GM21515 (cell line): ENCODE results near the gene RASGRP4.
"Not testable (repeated sequence)": the region's sequence is repeated elsewhere in the genome, so short reads cannot be mapped to it uniquely, and the experiment has no call there.

Source experiments
- ATAC-seq: cut with Tn5 transposase; IDR thresholded peaks from one replicate; pipeline ENCODE4 v1.9.1; 2021; ENCODE audit not compliant: unreplicated experiment

Gene RASGRP4, protein sequence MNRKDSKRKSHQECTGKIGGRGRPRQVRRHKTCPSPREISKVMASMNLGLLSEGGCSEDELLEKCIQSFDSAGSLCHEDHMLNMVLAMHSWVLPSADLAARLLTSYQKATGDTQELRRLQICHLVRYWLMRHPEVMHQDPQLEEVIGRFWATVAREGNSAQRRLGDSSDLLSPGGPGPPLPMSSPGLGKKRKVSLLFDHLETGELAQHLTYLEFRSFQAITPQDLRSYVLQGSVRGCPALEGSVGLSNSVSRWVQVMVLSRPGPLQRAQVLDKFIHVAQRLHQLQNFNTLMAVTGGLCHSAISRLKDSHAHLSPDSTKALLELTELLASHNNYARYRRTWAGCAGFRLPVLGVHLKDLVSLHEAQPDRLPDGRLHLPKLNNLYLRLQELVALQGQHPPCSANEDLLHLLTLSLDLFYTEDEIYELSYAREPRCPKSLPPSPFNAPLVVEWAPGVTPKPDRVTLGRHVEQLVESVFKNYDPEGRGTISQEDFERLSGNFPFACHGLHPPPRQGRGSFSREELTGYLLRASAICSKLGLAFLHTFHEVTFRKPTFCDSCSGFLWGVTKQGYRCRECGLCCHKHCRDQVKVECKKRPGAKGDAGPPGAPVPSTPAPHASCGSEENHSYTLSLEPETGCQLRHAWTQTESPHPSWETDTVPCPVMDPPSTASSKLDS

DNA sequence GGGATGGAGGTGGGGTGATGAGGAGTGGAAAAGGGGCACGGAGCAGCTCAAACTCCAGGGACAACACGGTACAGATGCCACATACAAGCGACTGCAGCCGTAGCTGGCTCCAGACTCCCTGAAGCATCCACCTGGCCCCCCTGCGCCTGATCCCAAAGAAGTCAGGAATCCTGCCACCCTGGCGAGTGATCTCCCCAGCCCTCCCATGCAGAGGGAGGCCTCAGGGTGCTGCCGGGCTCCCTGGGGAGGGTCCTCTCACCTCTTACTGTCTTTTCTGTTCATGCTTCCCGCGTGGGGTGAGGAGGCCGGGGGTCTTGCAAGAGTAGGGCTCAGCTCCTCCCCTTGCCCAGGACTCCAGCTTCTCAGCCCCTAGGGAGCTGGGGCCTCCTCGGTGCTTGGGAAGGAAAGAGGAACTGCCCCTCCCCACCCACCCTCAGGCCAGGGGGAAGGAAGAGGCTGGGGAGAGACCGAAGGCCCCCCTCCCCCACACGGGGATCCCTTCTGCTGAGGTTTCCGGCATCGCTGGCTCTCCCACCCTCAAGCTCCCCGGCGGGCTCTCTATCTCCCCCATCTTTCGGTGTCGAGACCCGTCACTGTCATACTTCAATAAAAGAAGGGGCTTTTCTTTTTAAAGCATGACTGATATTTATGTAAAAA lies at the start of gene RASGRP4:
Gene RASGRP4 (minus strand): TSS at position 410 of the 657 bp plus-strand sequence. CDS start 128 bp downstream, at position 282.
- no peak for ATAC-seq

DNA sequence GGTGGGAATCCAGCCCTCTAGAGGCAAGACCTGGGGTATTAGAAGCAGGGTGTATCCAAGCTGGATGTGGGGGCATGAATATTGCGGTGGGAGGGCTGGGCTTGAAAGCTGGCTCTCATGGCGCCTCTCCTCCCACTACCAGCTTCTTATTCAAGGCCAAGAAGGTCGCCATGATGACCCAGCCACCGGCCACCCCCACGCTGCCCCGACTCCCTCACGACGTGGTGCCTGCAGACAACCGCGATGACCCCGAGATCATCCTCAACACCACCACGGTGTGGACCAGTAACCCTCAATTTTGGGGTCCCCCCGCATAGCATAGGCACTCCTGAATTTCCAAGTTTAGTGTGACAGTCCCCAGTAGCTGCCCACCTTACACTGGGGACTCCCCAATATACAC lies 49.2 kb upstream of the RASGRP4 start:
- ATAC-seq = no peak

- no peak for ATAC-seq
Measured at GRCh38 chr19:38473201-38473600, 47.2 kb upstream of the RASGRP4 start.

- not testable (repeated sequence) for ATAC-seq
Measured at GRCh38 chr19:38472725-38473124, 46.7 kb upstream of the RASGRP4 start.

GRCh38 chr19:38470788-38471480 lies 44.9 kb upstream of the RASGRP4 start:
- ATAC-seq = no peak

DNA sequence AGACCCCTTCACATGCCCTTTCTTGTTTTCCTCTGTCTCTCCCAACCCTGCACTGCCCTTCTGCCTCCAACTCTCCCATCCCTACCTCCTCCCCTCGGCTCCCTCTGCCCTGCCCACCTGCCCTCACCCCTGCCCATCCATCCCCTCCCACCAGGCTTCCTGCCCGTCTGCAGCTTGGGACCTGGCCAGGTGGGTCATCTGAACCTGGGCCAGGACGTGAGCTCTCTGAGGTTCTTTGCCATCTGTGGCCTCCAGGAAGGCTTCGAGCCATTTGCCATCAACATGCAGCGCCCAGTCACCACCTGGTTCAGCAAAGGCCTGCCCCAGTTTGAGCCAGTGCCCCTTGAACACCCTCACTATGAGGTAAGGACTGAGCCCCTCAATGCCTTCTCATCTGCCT lies 43.1 kb upstream of the RASGRP4 start:
- ATAC-seq = no peak

GRCh38 chr19:38467541-38468525 lies 41.8 kb upstream of the RASGRP4 start:
- no peak for ATAC-seq

GRCh38 chr19:38466050-38466449 lies 40.0 kb upstream of the RASGRP4 start:
- ATAC-seq = no peak

- no peak for ATAC-seq
Measured at GRCh38 chr19:38464421-38465082, 38.5 kb upstream of the RASGRP4 start.

GRCh38 chr19:38463365-38463764 lies 37.3 kb upstream of the RASGRP4 start:
- no peak for ATAC-seq

GRCh38 chr19:38458991-38459390 lies 33.0 kb upstream of the RASGRP4 start:
- no peak for ATAC-seq

- no peak for ATAC-seq
Measured at GRCh38 chr19:38457690-38458405, 31.8 kb upstream of the RASGRP4 start.

- ATAC-seq = no peak
Measured at GRCh38 chr19:38457202-38457601, 31.2 kb upstream of the RASGRP4 start.

- ATAC-seq = no peak
Measured at GRCh38 chr19:38455031-38455430, 29.0 kb upstream of the RASGRP4 start.

DNA sequence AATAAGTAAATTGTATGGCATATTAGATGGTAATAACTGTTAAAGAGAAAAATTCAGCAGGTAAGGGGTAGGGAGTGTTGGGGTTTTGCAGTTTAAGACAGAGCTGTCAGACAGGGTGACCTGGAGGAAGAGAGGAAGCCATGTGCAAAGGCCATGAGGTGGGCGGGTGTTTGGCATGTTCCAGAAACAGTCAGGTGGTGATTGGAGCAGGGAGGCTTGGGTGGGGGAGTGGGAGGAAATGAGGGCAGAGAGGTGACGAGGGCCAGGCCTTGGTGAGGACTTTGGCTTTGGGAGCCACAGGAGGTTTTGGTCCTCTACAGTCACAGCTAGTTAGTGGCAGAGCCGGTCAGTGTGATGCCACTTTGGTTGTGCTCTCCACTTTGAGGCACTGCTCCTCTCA lies 27.6 kb upstream of the RASGRP4 start:
- no peak for ATAC-seq

GRCh38 chr19:38452430-38453366 lies 26.7 kb upstream of the RASGRP4 start:
- ATAC-seq = no peak

- ATAC-seq = no peak
Measured at GRCh38 chr19:38451629-38452028, 25.6 kb upstream of the RASGRP4 start.

DNA sequence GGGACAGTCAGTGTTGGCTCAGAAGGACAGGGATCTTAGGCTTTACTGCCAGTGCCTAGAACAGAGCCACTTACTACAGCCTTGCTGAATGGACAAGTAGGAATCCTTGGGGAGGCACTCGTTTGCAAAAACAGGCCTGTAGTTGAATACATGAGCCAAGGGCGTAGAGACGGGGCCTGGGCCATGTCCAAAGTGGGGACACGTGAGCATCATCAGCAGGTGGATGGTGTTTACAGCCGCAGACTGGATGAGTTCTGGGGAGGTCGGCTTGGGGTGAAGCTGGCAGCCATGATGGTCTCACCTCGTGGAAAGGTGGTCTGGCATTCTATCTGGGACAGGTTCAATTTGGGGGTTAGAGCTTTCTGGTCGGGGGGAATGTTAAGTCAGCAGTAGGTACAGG lies 25.0 kb upstream of the RASGRP4 start:
- ATAC-seq = no peak
